Progenitor cell of endocrine pancreas (in vitro differentiated cells): Measurements from ENCODE around the gene NCKAP5. TPM values are rescaled to one million over a fixed set of nuclear protein-coding genes. Genes with fewer than 3 reads are reported as not detected.

Experiments used
- DNase-seq: peaks from one replicate; pipeline ENCODE4 v3.0.0; 2021; ENCODE audit warnings: low spot score; ENCODE audit not compliant: unreplicated experiment
- H3K27ac Mint-ChIP-seq: 2 replicates; pipeline ENCODE4 v1.8.0; 2021; ENCODE audit warnings: mild to moderate bottlenecking, moderate library complexity, mixed read lengths
- H3K27me3 Mint-ChIP-seq: 2 replicates; pipeline ENCODE4 v1.8.0; 2021; ENCODE audit warnings: mixed read lengths
- H3K36me3 Mint-ChIP-seq: 2 replicates; pipeline ENCODE4 v1.8.0; 2022; ENCODE audit warnings: mixed read lengths; ENCODE audit not compliant: insufficient read depth
- H3K4me1 Mint-ChIP-seq: 2 replicates; pipeline ENCODE4 v1.8.0; 2021; ENCODE audit warnings: low read depth, mixed read lengths
- H3K4me3 Mint-ChIP-seq: 2 replicates; pipeline ENCODE4 v1.8.0; 2021; ENCODE audit warnings: low read depth, mild to moderate bottlenecking, moderate library complexity, mixed read lengths
- H3K9me3 Mint-ChIP-seq: 2 replicates; pipeline ENCODE4 v1.8.0; 2021; ENCODE audit warnings: low read depth, mixed read lengths
- CTCF ChIP-seq: fragments of 200-600 bp; sonication (generic); IDR thresholded peaks from one replicate; pipeline ENCODE4 v1.5.0; 2021; ENCODE audit warnings: antibody characterized with exemption, mild to moderate bottlenecking; ENCODE audit not compliant: unreplicated experiment
- total RNA-seq: library from RNA; stranded (reverse); gene quantifications from 2 replicates; pipeline ENCODE4 v1.2.1, GENCODE V29; 2021

The NCKAP5 gene
- total RNA-seq, 1 donor from 2014 or later = 1.7 TPM

- Mint-ChIP-seq H3K27me3 (peaks cover 9% of the 10 kb centered on the region), H3K9me3 (no peaks in the 10 kb centered on the region), H3K4me1 (peaks cover under 1% of the 10 kb centered on the region), H3K36me3 (no peaks in the 10 kb centered on the region), H3K4me3 (no peak overlapping the region), H3K27ac (no peak overlapping the region)
- no peak for DNase-seq
- no peak for TF ChIP-seq CTCF
Observed at GRCh38 chr2:133457861-133458260, 110.4 kb downstream of the NCKAP5 start.

GRCh38 chr2:133456971-133457370, 111.3 kb downstream of the NCKAP5 start:
- Mint-ChIP-seq H3K4me3 (no peak overlapping the region), H3K36me3 (no peaks in the 10 kb centered on the region), H3K27ac (no peak overlapping the region), H3K9me3 (no peaks in the 10 kb centered on the region), H3K4me1 (peaks cover 5% of the 10 kb centered on the region), H3K27me3 (peaks cover 9% of the 10 kb centered on the region)
- DNase-seq = no peak
- no peak for TF ChIP-seq CTCF

GRCh38 chr2:133456156-133456555, 112.1 kb downstream of the NCKAP5 start:
- no peak for DNase-seq
- Mint-ChIP-seq H3K27me3 (peaks cover 13% of the 10 kb centered on the region), H3K4me3 (no peak overlapping the region), H3K9me3 (no peaks in the 10 kb centered on the region), H3K4me1 (peaks cover 5% of the 10 kb centered on the region), H3K36me3 (no peaks in the 10 kb centered on the region), H3K27ac (no peak overlapping the region)
- no peak for TF ChIP-seq CTCF

- Mint-ChIP-seq H3K36me3 (no peaks in the 10 kb centered on the region), H3K9me3 (no peaks in the 10 kb centered on the region), H3K4me3 (no peak overlapping the region), H3K4me1 (peaks cover 5% of the 10 kb centered on the region), H3K27ac (no peak overlapping the region), H3K27me3 (peaks cover 8% of the 10 kb centered on the region)
- no peak for TF ChIP-seq CTCF
- no peak for DNase-seq
Observed at GRCh38 chr2:133453032-133453431, 115.2 kb downstream of the NCKAP5 start.

- peaks cover 5% of the 10 kb centered on the region for H3K4me1 Mint-ChIP-seq
Observed at GRCh38 chr2:133452583-133452982, 115.7 kb downstream of the NCKAP5 start.

More at GRCh38 chr2:133452583-133452982, 115.7 kb downstream of the NCKAP5 start:
- Mint-ChIP-seq H3K36me3 (no peaks in the 10 kb centered on the region), H3K4me3 (no peak overlapping the region), H3K27ac (no peak overlapping the region), H3K27me3 (peaks cover 8% of the 10 kb centered on the region), H3K9me3 (no peaks in the 10 kb centered on the region)
- no peak for DNase-seq
- TF ChIP-seq CTCF = no peak
